NCI-H1694 (cell line): ENCODE data around the gene SLC35D2.
A peak's percentile ranks its signal among the peaks of the same experiment; 100 is the strongest.

Experiments used
- DNase-seq: peaks from one replicate; lab custom pipeline; 2025; lab: John Stamatoyannopoulos, UW

SLC35D2 gene

DNA sequence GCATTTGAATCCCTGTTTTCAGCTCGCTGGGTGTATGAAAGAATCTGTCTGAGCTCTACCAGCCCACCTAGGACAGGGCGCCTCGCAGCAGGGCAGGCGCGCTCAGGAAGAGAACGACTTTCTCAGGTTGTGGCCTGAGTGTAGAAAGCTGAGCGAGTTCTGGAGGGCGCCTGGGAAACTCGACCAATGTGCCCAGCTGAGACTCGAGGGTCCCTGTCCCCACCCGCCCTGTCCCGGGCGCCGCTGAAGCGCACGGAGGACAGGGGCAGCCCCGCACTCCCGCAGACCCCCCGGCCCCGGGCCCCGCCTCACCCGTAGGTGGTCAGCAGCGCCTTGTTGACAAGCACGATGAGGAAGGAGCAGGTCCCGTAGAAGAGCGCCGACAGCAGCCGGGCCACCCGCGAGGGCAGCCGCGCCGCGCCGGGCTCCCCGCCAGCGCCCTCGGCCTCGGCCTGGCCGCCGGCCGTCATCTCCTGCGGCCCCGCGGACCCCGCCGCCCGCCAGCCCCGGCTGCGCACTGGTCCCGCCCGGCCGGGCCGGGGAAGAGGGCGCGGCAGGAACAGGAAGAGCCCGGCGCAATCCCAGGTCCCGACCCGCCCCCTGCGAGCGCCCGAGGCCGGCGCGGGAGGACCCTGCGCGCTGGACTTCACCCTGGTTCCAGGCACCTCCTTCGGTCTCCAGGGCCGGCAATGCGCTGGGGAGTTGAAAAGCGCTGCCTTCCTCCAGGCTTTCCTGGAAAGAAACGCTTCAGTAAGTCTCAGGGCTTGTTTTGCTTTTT is at the start of gene SLC35D2:
TSS of gene SLC35D2 (minus strand) at position 547 of the 778 bp plus-strand sequence. CDS start at position 470, 77 bp downstream.
- DNase-seq = no peak

DNA sequence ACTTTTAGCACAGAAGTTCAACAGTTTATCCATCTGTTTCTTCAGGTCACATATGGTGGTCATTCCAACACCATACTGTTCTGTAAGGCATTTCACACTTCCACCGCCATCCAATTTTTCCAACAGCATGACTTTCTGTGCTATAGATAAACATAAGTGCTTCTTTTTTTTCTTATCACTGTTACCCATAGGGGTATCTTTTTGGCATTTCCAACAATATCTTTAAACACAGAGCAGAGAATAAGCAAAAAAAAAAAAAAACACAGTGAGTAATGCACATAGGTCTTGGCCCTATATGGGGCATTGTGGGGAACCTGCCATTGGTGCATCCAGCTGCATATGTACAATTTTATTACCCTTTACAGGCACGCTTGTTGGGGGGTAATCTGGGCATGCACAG is 46.9 kb upstream of the SLC35D2 start:
- no peak for DNase-seq

DNA sequence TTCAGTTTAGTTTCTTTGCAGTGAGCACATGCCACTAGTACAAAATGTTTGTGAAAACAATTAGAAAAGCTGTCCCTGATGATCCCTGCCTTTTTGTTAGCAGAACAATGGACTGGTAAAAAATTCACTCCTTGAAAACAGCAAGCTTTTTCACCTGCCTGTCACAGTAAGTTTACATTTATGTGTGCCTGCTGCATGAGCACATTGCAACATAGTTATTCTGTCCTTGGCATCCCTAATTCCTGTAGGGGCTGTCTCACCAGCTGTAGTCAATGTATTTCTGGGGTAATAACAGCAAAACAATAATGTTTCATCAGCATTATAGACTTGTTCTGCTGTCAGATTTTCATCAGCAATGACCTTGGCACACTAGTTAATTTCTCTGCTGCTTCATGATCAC is 46.2 kb upstream of the SLC35D2 start:
- DNase-seq = no peak

DNA sequence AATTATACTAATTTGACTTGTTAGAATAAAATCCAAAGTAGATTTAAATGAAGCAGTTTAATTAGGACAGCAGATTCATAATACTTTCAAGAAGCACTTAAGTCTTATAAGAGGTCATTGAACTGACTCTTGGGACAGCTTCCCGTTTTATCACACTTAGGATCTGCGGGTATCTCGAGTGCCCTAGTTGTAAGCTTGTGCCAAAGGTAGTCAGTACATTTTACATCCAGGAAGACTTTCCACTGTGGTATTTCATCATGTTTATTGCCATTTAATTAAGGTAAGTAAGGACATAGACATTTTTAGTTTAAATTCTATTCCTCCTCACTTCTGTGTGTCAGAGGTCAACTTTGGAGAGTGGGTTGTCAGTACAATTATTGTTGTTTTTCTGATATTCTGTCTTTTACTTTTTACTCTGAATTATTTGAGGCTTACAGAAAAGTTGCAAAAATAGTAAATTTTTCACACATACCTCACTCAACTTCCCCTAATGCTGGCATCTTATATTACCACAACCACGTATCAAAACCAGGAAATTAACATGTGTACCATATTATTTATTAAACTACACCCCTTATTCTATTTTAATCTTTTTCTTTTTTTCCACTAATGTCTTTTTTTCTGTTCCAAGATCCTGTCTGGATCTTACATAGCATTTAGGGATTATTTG is 42.1 kb upstream of the SLC35D2 start:
- no peak for DNase-seq

DNA sequence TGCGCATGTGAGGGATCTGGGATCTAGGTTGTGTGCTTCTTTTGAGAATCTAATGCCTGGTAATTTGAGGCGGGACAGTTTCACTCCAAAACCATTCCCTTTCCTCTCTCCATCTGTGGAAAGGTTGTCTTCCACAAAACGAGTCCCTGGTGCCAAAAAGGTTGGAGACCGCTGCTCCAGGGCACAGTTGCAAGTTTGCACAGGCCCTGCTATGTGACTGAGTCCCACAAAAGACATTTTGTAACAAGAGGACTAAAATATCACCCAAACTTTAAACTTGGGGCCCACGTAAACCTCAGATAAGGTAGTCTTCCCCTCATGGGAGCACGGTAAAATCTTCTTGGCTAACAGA is 40.5 kb upstream of the SLC35D2 start:
- DNase-seq = no peak

DNA sequence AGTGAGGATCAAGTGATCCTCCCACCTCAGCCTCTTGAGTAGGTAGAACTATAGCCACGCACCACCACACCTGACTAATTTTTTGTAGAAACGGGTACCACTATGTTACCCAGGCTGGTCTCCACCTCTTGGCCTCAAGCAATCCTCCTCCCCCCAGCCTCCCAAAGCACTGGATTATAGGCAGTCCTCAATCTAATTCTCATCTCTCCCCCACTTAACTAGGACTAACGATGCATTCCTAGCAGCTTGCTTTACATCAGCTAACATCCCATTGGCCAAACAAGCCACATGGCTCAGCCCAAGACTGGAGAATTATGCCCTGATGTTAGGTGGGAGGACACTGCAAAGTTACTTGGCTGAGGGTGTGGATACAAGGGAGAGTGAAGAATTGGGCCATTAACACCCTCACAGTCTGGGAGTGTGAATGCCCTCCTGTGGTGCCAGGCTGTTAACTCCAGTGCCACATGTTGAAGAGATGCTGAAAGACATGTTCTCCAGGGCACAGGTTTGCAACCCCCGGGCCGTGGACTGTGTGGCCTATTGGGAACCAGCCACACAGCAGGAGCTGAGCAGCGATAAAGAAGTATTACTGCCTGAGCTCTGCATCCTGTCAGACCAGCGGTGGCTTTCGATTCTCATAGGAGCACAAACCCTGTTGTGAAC is 39.9 kb upstream of the SLC35D2 start:
- DNase-seq = no peak

DNA sequence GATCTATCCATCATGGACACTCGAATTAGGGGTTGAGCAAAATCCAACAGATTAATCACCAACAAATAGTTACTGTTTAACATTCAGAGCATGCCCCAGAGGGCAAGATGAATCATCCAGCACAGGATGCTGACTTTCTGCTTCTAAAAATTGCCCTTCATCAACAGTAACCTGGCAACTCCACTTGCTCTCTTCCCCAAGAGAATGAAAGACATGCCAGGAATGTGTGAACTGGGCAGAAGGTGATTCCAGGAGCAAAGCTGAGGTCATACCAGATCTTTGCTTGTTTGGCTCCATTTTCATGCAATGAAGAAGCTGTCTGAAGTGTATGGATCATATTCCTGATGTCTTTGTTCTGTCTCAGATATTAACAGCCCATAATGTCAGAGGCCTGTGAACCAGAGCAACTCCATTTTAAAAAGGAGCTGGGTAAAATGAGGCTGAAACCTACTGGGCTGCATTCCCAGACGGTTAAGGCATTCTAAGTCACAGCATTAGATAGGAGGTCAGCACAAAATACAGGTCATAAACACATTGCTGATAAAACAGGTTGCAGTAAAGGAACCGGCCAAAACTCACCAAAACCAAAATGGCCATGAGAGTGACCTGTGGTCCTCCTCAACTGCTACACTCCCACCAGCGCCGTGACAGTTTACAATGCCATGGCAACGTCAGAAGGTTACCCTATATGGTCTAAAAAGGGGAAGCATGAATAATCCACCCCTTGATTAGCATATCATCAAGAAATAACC is 37.1 kb upstream of the SLC35D2 start:
- DNase-seq = no peak

DNA sequence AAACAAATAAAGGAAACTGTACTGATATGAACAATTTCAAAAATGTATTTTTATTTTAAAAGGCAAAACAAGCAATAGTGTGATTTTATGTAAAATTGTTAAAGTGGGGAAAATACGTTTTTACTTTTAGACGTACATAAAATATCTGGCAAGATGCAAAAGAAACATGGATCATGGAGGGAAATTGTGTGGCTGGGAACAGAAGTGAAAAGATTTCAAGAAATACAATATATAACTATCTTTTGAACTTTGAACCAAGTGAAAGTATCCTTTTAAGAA is 36.1 kb upstream of the SLC35D2 start:
- no peak for DNase-seq

DNA sequence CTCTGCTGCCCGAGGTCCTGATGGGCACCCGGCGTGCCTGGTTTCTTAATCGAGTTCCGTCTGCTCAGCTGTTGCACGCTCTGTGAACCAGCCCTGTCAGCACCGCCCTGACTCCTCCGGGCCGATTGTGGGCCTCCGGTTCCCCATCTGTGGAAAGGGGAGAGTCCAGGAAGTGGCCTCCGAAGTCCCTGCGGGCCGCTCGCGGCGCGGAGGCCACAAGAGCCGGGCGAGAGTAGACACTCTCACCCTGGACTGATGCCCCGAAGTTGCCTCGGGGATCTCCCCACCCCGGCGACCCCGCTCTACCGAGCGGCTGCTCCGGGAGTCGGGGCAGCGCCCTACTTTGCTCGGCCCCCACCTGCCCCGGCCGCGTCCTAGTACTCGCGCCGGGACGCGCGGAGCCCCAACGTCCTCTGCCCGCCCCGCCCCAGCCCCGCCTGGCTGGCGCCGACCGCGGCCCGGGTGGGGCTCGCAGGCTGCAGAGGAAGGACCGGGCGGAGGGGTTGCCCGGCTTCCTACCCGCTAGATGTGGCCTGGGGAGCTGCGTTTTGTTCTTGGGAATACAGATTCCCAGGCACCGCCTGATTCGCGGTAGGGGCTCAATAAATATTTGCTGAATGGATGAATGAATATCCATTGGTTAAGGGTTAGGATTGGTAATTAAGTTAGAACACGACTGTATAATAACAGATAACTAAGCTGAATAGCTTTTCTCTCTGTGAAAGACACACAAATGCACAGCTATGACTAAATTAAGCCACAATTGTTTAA is 35.6 kb upstream of the SLC35D2 start:
- DNase-seq = peak; percentile 58

DNA sequence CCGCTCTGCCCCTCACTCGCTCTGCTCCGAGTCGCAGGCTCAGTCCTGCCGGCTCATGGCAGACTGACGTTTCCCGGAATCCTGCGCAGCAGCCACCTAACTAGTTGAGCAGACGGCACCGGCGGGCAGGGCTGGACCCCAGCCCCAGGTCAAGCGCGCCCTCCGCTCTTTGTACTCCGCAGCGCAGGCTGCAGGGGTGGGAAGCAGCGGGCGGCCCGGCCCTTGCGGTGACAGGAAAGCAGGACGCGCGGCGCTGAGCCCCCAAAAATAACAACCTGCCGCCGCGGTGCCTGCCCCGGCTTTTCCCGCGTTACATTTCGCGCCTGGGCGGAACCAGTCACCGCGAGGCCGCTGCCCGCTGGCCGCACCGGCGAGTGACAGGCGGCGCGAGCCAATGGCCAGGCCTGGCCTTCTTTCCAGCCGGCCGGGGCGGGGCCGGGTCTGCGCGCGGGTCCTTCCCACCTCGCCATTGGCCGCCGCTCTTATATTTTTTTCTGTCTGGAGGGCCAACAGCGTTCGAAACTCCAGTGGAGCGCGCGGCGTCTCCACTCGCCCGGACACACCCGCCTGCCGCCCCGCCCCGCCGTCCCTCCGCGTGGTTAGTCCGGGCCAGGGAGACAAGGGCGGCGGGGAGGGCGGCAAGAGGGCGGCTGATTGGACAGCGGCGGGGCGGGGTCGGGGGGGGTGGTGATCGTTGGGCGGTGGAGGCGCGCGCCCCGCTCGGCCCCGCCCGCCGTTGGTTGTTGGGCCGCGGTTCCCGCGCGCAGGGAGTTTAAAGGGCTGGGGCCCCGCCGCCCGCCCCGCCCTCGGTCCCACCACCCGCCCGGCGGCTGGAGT is 34.8 kb upstream of the SLC35D2 start, which contains the start of gene ZNF367:
TSS of gene ZNF367 (minus strand) at position 288 of the 837 bp plus-strand sequence. CDS start 338 bp downstream, outside the sequence.
- DNase-seq = peak; percentile 84

DNA sequence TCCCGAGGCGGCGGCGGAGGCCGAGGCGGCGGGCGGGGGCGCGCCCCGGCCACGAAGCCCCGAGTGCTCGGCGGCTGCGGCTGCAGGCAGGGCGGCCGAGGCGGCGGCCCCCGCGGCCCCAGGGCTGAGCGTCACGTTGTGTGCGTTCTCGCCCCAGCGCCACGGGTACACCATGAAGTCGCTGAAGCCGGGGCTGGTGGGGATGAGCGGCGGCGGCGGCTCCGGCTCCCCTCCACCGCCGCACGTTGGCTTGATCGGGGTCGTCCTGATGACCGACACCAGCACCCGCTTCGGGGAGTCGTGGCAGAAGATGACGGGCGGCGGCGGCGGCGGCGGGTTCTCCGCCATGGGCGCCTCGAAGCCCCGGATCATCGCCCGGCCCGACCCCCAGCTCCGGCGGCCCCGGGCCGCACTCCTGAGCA is 34.2 kb upstream of the SLC35D2 start:
- no peak for DNase-seq

DNA sequence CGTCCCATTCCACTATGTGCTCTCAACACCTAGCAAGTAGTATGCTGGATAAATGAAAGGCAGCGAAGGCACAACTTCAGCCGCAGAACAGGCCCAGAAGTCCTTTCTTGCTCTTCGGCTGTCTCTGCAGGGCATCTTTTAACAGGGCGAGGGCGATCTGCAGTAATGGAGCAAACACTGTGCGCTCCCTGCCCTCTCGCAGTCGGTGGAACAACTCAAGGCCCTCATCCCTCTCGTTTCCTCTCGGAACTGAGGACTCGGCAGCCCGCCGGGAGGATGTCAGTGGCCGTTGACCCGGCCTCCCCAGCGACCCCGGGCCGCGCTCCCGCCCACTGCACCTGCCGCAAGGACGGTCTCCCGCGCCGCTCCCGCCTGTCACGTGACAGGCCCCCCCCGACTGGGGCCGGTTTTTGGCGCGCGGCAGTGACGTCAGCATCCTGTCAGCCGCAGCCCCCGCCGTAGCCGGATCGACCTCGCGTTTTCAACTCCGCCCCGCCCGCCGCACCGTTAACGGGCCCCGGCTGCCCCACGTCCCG is 33.6 kb upstream of the SLC35D2 start:
- DNase-seq = peak; percentile 32

DNA sequence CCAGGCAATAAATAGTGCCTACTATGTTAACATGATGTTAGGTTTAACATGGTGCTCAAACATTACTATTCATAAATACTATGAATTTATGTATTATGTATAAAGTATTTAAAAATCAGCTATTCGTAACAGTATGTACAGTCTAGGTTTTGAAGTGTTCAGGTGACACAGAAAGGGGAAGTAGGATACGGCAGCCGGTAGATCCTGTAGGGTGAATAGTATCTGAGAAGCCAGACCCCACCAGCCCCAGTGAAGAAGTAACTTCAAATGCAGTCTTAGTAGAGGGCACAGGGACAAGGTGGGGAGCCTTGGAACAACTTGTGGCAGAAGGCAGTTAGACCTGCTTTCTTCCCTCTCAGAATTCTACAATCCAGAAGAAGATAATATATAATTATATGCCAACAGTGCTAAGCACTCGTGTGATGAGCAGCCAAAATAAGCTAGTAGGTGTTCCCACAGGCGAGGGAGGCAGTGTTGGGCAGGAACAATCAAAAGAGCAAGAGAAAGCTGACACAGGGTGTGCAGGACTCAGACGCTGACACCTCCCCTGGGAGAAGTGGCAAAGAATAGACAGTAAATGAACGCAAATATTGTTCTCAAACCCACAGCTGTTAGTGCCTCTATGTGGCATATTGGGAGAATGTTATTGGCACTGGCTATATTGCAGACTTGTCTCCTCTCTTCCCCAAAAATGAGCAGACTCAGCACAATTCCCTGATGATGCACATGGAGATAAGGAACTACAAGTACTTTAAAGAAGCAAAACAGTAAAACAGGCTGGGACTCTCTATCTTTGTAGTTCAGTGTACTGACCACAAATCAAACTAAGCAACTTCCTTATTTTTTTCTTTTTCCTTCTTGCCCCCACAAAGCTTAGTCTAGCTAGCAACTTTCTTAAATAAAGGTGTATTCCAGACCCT is 30.1 kb upstream of the SLC35D2 start:
- peak; percentile 15 for DNase-seq

DNA sequence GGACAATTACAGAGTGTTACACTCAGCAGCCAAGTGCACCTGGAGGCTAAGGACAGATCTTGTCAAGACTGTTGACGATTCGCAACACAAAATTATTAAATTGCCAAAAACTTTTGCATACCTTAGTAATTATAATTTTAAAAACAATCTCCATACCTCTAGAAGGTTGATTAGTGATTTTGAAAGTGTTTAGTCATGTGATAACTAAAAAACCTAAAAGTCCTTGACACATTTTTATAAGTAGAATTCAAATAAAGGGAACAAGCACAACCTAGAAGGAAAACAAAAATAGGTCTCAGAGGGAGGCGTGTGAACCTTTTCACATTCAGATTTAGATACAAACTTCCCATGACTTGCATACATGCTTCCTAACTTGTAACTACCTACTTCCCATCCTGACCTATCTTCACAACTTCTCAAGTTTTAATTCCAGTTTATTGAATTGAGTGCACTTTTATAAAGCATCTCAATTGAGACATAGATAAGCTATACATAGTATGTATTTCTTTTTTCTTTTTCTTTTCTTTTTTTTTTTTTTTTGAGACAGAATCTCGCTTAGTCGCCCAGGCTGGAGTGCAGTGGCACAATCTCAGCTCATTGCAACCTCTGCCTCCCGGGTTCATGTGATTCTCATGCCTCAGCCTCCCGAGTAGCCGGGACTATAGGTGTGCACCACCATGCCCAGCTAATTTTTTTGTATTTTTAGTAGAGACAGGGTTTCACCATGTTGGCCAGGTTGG is 28.8 kb upstream of the SLC35D2 start:
- no peak for DNase-seq

DNA sequence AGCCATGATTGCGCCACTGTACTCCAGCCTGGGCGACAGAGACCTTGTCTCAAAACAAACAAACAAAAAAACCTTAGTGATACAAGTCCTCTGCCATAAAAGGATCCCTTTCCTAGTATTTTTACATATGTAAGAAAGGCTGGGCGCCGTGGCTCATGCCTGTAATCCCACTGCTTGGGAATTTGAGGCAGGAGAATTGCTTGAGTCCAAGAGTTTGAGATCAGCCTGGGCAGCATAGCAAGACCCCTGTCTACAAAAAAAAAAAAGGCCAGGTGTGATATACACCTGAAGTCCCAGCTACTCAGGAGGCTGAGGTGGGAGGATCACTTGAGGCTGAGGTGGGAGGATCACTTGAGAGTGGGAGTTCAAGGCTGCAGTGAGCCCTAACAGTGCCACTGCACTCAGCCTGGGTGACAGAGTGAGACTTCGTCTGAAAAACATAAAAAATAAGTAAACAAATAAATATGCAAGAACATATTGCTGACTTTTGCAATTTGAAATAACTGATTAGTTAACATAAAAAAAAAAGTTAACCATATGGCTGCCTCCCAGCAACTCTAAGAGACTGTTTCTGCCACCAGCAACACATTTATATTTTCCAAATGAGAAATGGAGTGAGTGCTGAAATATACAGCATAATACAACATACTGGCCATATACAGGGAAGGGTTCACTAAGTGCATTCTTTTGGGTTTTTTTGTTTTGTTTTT is 27.8 kb upstream of the SLC35D2 start:
- DNase-seq = no peak

DNA sequence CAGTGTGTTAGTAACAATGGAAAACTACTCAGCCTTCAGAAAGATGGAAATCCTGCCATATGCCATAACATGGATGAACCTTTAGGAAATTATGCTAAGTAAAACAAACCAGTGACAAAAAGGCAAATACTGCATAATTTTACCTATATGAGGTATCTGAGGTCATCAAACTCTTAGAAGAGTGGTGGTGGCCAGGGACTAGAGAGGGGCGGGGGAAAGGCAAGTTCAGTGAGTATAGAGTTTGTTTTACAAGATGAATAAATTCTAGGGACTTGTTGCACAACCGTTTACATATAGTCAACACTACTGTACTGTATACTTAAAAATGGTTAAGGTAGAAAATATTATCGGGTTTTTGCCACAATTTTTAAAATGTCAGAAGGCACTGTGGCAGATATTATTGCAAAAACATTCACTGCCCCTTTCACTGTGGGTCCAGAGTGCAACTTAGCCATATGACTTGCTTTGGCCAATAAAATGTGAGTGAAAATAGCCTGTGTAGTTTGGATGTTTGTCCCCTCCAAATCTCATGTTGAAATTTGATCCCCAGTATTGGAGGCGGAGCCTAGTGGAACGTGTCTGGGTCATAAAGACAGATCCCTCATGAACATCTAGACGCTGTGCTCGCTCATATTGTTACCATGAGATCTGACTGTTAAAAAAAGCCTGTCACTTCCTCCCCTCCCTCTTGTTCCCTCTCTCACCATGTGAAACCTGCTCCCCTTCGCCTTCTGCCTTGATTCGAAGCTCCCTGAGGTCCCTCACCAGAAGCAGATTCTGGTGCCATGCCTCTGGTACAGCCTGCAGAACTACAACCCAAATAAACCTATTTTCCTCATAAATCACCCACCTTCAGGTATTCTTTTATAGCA is 25.1 kb upstream of the SLC35D2 start:
- DNase-seq = no peak
